H1 (cell line): ENCODE results near the gene PTPRT. TPM values are rescaled to one million over a fixed set of nuclear protein-coding genes. Genes with fewer than 3 reads are reported as not detected.

Experiments used
- CTCF ChIA-PET: fragments of 300-600 bp; sonication (Branson Sonifier 250); formaldehyde crosslinking; loops from one replicate; lab custom pipeline; 2021; ENCODE audit not compliant: partially characterized antibody; lab: Charles Lee
- POLR2A ChIA-PET: fragments of 300-600 bp; sonication (Branson Sonifier 250); formaldehyde crosslinking; loops from one replicate; lab custom pipeline; 2021; ENCODE audit warnings: inconsistent platforms; ENCODE audit not compliant: partially characterized antibody; lab: Charles Lee
- DNase-seq, 2 experiments: peaks; one replicate each; pipeline versions ENCODE4 v3.0.0 to v3.0.0-alpha.2; 2010 to 2022; ENCODE audit warnings: low spot score in 2 of 2, low read depth in 1 of 2, mixed read lengths in 1 of 2
- FAIRE-seq: peaks from 2 replicates; lab custom pipeline; 2011; peaks lifted over from hg19 to GRCh38; lab: Jason Lieb, UNC
- H2AFZ ChIP-seq: 2 replicates; pipeline ENCODE4 v1.8.1; 2012; ENCODE audit warnings: low read length, inconsistent platforms
- H2AK5ac ChIP-seq: 2 replicates; pipeline ENCODE4 v1.6.1; 2013; ENCODE audit warnings: low read depth, low read length
- H2BK120ac ChIP-seq: replicated peaks from 2 replicates; pipeline ENCODE3; 2013; ENCODE audit warnings: low read depth, low read length, inconsistent platforms
- H2BK12ac ChIP-seq: 2 replicates; pipeline ENCODE4 v1.6.1; 2013; ENCODE audit warnings: low read depth, low read length
- H2BK15ac ChIP-seq: 2 replicates; pipeline ENCODE4 v1.6.1; 2013; ENCODE audit warnings: low read length
- H2BK20ac ChIP-seq: 2 replicates; pipeline ENCODE4 v1.6.1; 2013; ENCODE audit warnings: low read length
- H2BK5ac ChIP-seq: 2 replicates; pipeline ENCODE4 v1.6.1; 2013; ENCODE audit warnings: low read depth, low read length
- H3K14ac ChIP-seq: 2 replicates; pipeline ENCODE4 v1.6.1; 2013; ENCODE audit warnings: inconsistent platforms; ENCODE audit not compliant: insufficient read length
- H3K18ac ChIP-seq: 2 replicates; pipeline ENCODE4 v1.6.1; 2013; ENCODE audit warnings: low read length; ENCODE audit errors: extremely low read depth
- H3K23ac ChIP-seq: 2 replicates; pipeline ENCODE4 v1.6.1; 2013; ENCODE audit warnings: inconsistent platforms; ENCODE audit not compliant: insufficient read length
- H3K23me2 ChIP-seq: 2 replicates; pipeline ENCODE4 v1.6.1; 2013; ENCODE audit warnings: low read depth, low read length
- H3K27ac ChIP-seq: 2 replicates; pipeline ENCODE4 v1.6.1; 2011; ENCODE audit warnings: low read depth, low read length, inconsistent platforms
- H3K27me3 ChIP-seq, 4 experiments: replicated peaks in 1 of 4; 1 replicate in 1 of 4; 2 replicates in 3 of 4; pipeline versions ENCODE4 v1.6.1 to v1.8.1; 2011 to 2013; ENCODE audit warnings: low read length in 3 of 4, mild to moderate bottlenecking in 3 of 4, inconsistent platforms in 2 of 4, mixed read lengths in 2 of 4, moderate library complexity in 1 of 4; ENCODE audit not compliant: control insufficient read depth in 3 of 4, insufficient read depth in 3 of 4; ENCODE audit errors: extremely low read depth in 1 of 4
- H3K36me3 ChIP-seq, 4 experiments: 2 replicates each; pipeline versions ENCODE4 v1.6.1 to v1.8.1; 2011 to 2013; ENCODE audit warnings: mild to moderate bottlenecking in 4 of 4, low read length in 3 of 4, moderate library complexity in 2 of 4, control low read depth in 1 of 4, inconsistent platforms in 1 of 4; ENCODE audit not compliant: insufficient read depth in 4 of 4, control insufficient read depth in 2 of 4
- H3K4ac ChIP-seq: replicated peaks from 2 replicates; pipeline ENCODE3; 2013; ENCODE audit warnings: low read length, low read depth, mixed read lengths, inconsistent platforms; ENCODE audit not compliant: insufficient read length
- H3K4me1 ChIP-seq, 4 experiments: replicated peaks in 1 of 4; 1 replicate in 1 of 4; 2 replicates in 3 of 4; pipeline versions ENCODE4 v1.6.1 to v1.8.1; 2011 to 2013; ENCODE audit warnings: low read length in 3 of 4, inconsistent platforms in 2 of 4, mixed read lengths in 1 of 4; ENCODE audit not compliant: insufficient read depth in 4 of 4, control insufficient read depth in 3 of 4
- H3K4me2 ChIP-seq, 2 experiments: 2 replicates each; pipeline versions ENCODE4 v1.6.1 to v1.8.1; 2011 to 2013; ENCODE audit warnings: low read depth in 2 of 2, low read length in 2 of 2, control low read depth in 1 of 2, inconsistent platforms in 1 of 2, mild to moderate bottlenecking in 1 of 2; ENCODE audit not compliant: insufficient read depth in 1 of 2
- H3K4me3 ChIP-seq, 4 experiments: fragments of 200-600, 300-600 bp in 1 of 4; sonication (generic), shearing (Covaris generic), sonication (Bioruptor Twin) in 1 of 4; 2 replicates each; pipeline versions ENCODE4 v1.5.1 to v1.8.1; 2011 to 2016; ENCODE audit warnings: low read length in 4 of 4, low read depth in 3 of 4, control low read depth in 2 of 4, inconsistent platforms in 2 of 4, mild to moderate bottlenecking in 2 of 4, mixed read lengths in 1 of 4, moderate library complexity in 1 of 4; ENCODE audit not compliant: insufficient read depth in 2 of 4; ENCODE audit errors: extremely low read depth in 1 of 4
- H3K56ac ChIP-seq: replicated peaks from 2 replicates; pipeline ENCODE3; 2013; ENCODE audit warnings: low read depth, mild to moderate bottlenecking, mixed read lengths, low read length, inconsistent platforms; ENCODE audit not compliant: insufficient read length
- H3K79me1 ChIP-seq: 2 replicates; pipeline ENCODE4 v1.6.1; 2013; ENCODE audit warnings: low read depth, low read length, control low read depth
- H3K79me2 ChIP-seq, 2 experiments: 2 replicates each; pipeline versions ENCODE4 v1.6.1 to v1.8.1; 2012 to 2013; ENCODE audit warnings: low read length in 2 of 2, mild to moderate bottlenecking in 2 of 2, inconsistent platforms in 1 of 2; ENCODE audit not compliant: insufficient read depth in 2 of 2, control insufficient read depth in 1 of 2
- H3K9ac ChIP-seq, 4 experiments: replicated peaks in 1 of 4; 1 replicate in 1 of 4; 2 replicates in 3 of 4; pipeline versions ENCODE4 v1.6.1 to v1.8.1; 2011 to 2013; ENCODE audit warnings: low read depth in 3 of 4, low read length in 3 of 4, control low read depth in 2 of 4, mild to moderate bottlenecking in 2 of 4, moderate library complexity in 2 of 4, inconsistent platforms in 1 of 4; ENCODE audit errors: extremely low read depth in 1 of 4
- H3K9me3 ChIP-seq, 2 experiments: 2 replicates each; pipeline versions ENCODE4 v1.6.1 to v1.8.1; 2012 to 2013; ENCODE audit warnings: mild to moderate bottlenecking in 2 of 2, moderate library complexity in 2 of 2, control low read depth in 1 of 2, inconsistent platforms in 1 of 2, low read depth in 1 of 2, low read length in 1 of 2, mixed read lengths in 1 of 2; ENCODE audit not compliant: insufficient read depth in 2 of 2
- H4K20me1 ChIP-seq, 2 experiments: replicated peaks in 1 of 2; 2 replicates each; pipeline versions ENCODE3 to v1.8.1; 2011 to 2013; ENCODE audit warnings: inconsistent platforms in 2 of 2, low read length in 2 of 2, mild to moderate bottlenecking in 1 of 2; ENCODE audit not compliant: insufficient read depth in 2 of 2, control insufficient read depth in 1 of 2
- H4K5ac ChIP-seq: 2 replicates; pipeline ENCODE4 v1.6.1; 2013; ENCODE audit warnings: low read length, low read depth, mixed read lengths, inconsistent platforms; ENCODE audit not compliant: insufficient read length
- H4K8ac ChIP-seq: 2 replicates; pipeline ENCODE4 v1.8.0; 2013; ENCODE audit warnings: mild to moderate bottlenecking, moderate library complexity, low read length, inconsistent platforms; ENCODE audit not compliant: insufficient read depth; ENCODE audit errors: extremely low read depth
- H4K91ac ChIP-seq: replicated peaks from 2 replicates; pipeline ENCODE3; 2013; ENCODE audit warnings: low read length, mixed read lengths, inconsistent platforms; ENCODE audit not compliant: insufficient read length
- CTBP2 ChIP-seq: IDR thresholded peaks from 2 replicates; pipeline ENCODE4 v1.7.0; 2011; ENCODE audit warnings: borderline replicate concordance, mild to moderate bottlenecking, moderate library complexity, mixed read lengths, low read length; ENCODE audit not compliant: insufficient read depth, insufficient read length
- EZH2 ChIP-seq: fragments of 200-600 bp; sonication (generic); IDR thresholded peaks from 2 replicates; pipeline ENCODE4 v1.7.1; 2012; ENCODE audit warnings: low read depth, mild to moderate bottlenecking, moderate library complexity, low read length, inconsistent platforms; ENCODE audit not compliant: severe bottlenecking
- HDAC2 ChIP-seq, 2 experiments: fragments of 300-600 bp in 1 of 2; sonication (generic) in 1 of 2; IDR thresholded peaks; 2 replicates each; pipeline ENCODE4 v1.6.1; 2011 to 2012; ENCODE audit warnings: low read depth in 2 of 2, low read length in 2 of 2, mild to moderate bottlenecking in 2 of 2, moderate library complexity in 2 of 2, borderline replicate concordance in 1 of 2, inconsistent platforms in 1 of 2
- JUND ChIP-seq: IDR thresholded peaks from 2 replicates; pipeline ENCODE4 v1.6.1; 2011; ENCODE audit warnings: mild to moderate bottlenecking, improper control_type of control experiment, low read length
- NANOG ChIP-seq: IDR thresholded peaks from 2 replicates; pipeline ENCODE4 v1.6.1; 2011; ENCODE audit warnings: low read length, low read depth, mild to moderate bottlenecking, inconsistent platforms; ENCODE audit not compliant: insufficient read depth, poor library complexity, severe bottlenecking
- SIN3A ChIP-seq, 2 experiments: IDR thresholded peaks in 1 of 2; conservative IDR thresholded peaks in 1 of 2; 2 replicates each; pipeline ENCODE4 v1.6.1; 2011 to 2012; ENCODE audit warnings: low read length in 2 of 2, improper control_type of control experiment in 1 of 2, low read depth in 1 of 2, mild to moderate bottlenecking in 1 of 2
- SIX5 ChIP-seq: IDR thresholded peaks from 2 replicates; pipeline ENCODE4 v1.6.1; 2011; ENCODE audit warnings: mild to moderate bottlenecking, low read depth, low read length
- SP4 ChIP-seq: IDR thresholded peaks from 2 replicates; pipeline ENCODE4 v1.6.1; 2012; ENCODE audit warnings: low read length, inconsistent platforms
- SRF ChIP-seq: IDR thresholded peaks from 2 replicates; pipeline ENCODE4 v1.6.1; 2011; ENCODE audit warnings: mild to moderate bottlenecking, low read depth, low read length, moderate library complexity
- polyA plus RNA-seq, 7 experiments: library from polyadenylated mRNA; depleted of rRNA in 3 of 7; stranded (reverse) in 5 of 7; unstranded in 2 of 7; fragments of >200 nt in 5 of 7; fragments of 200-250 nt in 2 of 7; gene quantifications; 1 replicate in 5 of 7; 2 replicates in 1 of 7; 4 replicates in 1 of 7; pipeline versions ENCODE4 v1.2.1 to v1.2.3, GENCODE V29; 2011 to 2013; ENCODE audit warnings: missing spikeins in 2 of 7, mixed read lengths in 2 of 7
- total RNA-seq: library from RNA; stranded (reverse); fragmentation: NEBNext Ultra II Directional; extraction: Animal tissue kit (Norgen Biotek cat#: 25700); gene quantifications from 2 replicates; pipeline ENCODE4 v1.2.1, GENCODE V29; 2021
- TF ChIP-seq, protein P1 (sequence below): IDR thresholded peaks from 2 replicates; pipeline ENCODE4 v1.6.1; 2011; ENCODE audit warnings: low read depth, mild to moderate bottlenecking, low read length; ENCODE audit not compliant: insufficient read depth

Gene PTPRT
- total and polyA plus RNA-seq, 2 of the 8 experiments (the other 6 are each of a cell fraction or from before 2014, with no cell fraction given): 0.33 to 1.8 TPM

DNA sequence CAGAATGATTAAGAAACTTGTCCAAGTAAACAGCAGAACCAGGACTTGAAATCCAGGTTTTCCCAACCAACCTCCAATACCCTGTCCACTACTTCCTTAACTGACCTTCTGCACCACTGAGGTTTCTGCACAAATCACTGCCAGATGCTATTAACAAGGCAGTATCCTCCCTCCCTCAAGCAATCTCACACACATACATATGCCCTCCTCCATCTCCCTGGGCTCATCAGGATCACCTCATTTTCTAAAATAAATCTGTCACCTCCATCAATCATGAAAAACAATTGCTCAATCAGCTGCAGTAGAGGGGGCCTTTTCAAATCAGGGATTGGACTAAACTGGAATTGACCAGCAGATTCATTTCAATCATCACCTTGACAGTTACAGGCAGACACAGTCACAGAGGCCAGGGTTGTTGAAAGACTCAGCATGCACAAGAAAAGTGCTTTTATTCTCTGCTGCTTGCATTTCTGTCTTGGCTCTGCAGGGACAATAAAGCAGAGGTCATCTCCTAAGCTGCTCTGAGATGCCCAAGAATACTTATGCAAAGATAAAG is 539.4 kb downstream of the PTPRT start:
- FAIRE-seq (no peak), DNase-seq (no peak)
- H2BK12ac ChIP-seq: no peak overlapping the region
- no peaks in the 10 kb centered on the region for H4K20me1 ChIP-seq
- no peaks in the 10 kb centered on the region for H3K36me3 ChIP-seq
- H3K27me3 ChIP-seq: no peaks in the 10 kb centered on the region
- ChIA-PET CTCF (no interaction called here), POLR2A (no interaction called here)
- no peaks in the 10 kb centered on the region for H3K9me3 ChIP-seq
- no peak overlapping the region for H2BK5ac ChIP-seq
- H2BK15ac ChIP-seq: no peak overlapping the region
- peaks cover 0 to 4% (median 0%) of the 10 kb centered on the region in 4 experiments; a peak in 3 of 7 replicates for H3K4me1 ChIP-seq
- H3K23ac ChIP-seq: no peak overlapping the region
- H3K56ac ChIP-seq: no peak overlapping the region
- no peak overlapping the region for H3K27ac ChIP-seq
- no peak overlapping the region for H2BK120ac ChIP-seq
- H3K4me2 ChIP-seq: no peak overlapping the region
- H3K9ac ChIP-seq: no peak overlapping the region
- H3K23me2 ChIP-seq: no peaks in the 10 kb centered on the region
- no peak overlapping the region for H3K18ac ChIP-seq
- no peak overlapping the region for H3K4ac ChIP-seq
- H2BK20ac ChIP-seq: no peak overlapping the region
- no peaks in the 10 kb centered on the region for H3K79me2 ChIP-seq
- no peak overlapping the region for H2AFZ ChIP-seq
- H4K5ac ChIP-seq: no peak overlapping the region
- no peak overlapping the region for H2AK5ac ChIP-seq
- H4K91ac ChIP-seq: no peak overlapping the region
- H4K8ac ChIP-seq: no peak overlapping the region
- no peak overlapping the region for H3K4me3 ChIP-seq
- no peak overlapping the region for H3K14ac ChIP-seq
- TF ChIP-seq, protein P1, sequence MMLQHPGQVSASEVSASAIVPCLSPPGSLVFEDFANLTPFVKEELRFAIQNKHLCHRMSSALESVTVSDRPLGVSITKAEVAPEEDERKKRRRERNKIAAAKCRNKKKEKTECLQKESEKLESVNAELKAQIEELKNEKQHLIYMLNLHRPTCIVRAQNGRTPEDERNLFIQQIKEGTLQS: no peak
- TF ChIP-seq HDAC2 (IDR thresholded peaks at IDR 0.05; ENCODE audit: borderline replicate concordance in 1 of 2, low read depth in 2 of 2, low read length in 2 of 2): no peak
- TF ChIP-seq SIN3A (conservative IDR thresholded peaks at IDR 0.05 in 1 of 2, IDR thresholded peaks at IDR 0.05 in 1 of 2; ENCODE audit: low read depth in 1 of 2, low read length in 2 of 2): no peak
- TF ChIP-seq NANOG: no peak
- no peak for TF ChIP-seq SRF
- TF ChIP-seq SIX5: no peak
- no peak for TF ChIP-seq EZH2
- TF ChIP-seq SP4: no peak
- TF ChIP-seq JUND: no peak
- no peak for TF ChIP-seq CTBP2
- TF ChIP-seq, all 59 proteins: peak for 0
- H3K79me1 ChIP-seq: no peaks in the 10 kb centered on the region
